K562 (cell line): Measurements from ENCODE around the gene PDZD2. TPM values are rescaled to one million over a fixed set of nuclear protein-coding genes. Genes with fewer than 3 reads are reported as not detected.

Experiments used
- ATAC-seq: fragments of 200-7000 bp; cut with Tn5 transposase; 3 replicates; pipeline ENCODE4 v1.9.1; 2020; ENCODE audit warnings: moderate library complexity
- BruUV-seq: library from RNA; stranded (reverse); fragments of 400-500 nt; replicated peaks from 2 replicates; lab custom pipeline; 2021; lab: Mats Ljungman, UMichigan
- CTCF ChIA-PET: fragments of 300-600 bp; formaldehyde crosslinking; extraction: SDS; loops from one replicate; lab custom pipeline; 2021; ENCODE audit warnings: low intra/inter-chr PET ratio; lab: Yijun Ruan, JAX
- POLR2A ChIA-PET: fragments of 300-600, 350-650 bp; sonication (Branson Sonifier 250); formaldehyde crosslinking; extraction: SDS; loops from one replicate; lab custom pipeline; 2021; ENCODE audit warnings: antibody characterized with exemption, inconsistent platforms; lab: Yijun Ruan, JAX
- DNase-seq, 4 experiments: peaks; one replicate each; pipeline versions ENCODE4 v3.0.0 to v3.0.0-alpha.2; 2011 to 2018; ENCODE audit warnings: low spot score in 3 of 4, mixed read lengths in 3 of 4; ENCODE audit errors: extremely low read depth in 1 of 4
- FAIRE-seq: peaks from 2 replicates; lab custom pipeline; 2011; peaks lifted over from hg19 to GRCh38; lab: Jason Lieb, UNC
- H2AFZ ChIP-seq: 2 replicates; pipeline ENCODE4 v1.6.0; 2011; ENCODE audit warnings: low read depth, low read length, control low read depth, inconsistent platforms
- H3K27ac ChIP-seq: fragments of 200-600 bp; 3 replicates; pipeline ENCODE4 v1.8.0; 2011; ENCODE audit warnings: low read depth, mild to moderate bottlenecking, control low read depth, inconsistent platforms, low read length, moderate library complexity, mixed read lengths; ENCODE audit errors: extremely low read depth
- H3K27me3 ChIP-seq, 2 experiments: fragments of 300-600 bp in 1 of 2; 2 replicates in 1 of 2; 3 replicates in 1 of 2; pipeline versions ENCODE4 v1.6.0 to v1.8.0; 2011; ENCODE audit warnings: inconsistent platforms in 2 of 2, low read length in 2 of 2, mild to moderate bottlenecking in 1 of 2, mixed read lengths in 1 of 2, moderate library complexity in 1 of 2; ENCODE audit not compliant: control insufficient read depth in 2 of 2, insufficient read depth in 2 of 2
- H3K36me3 ChIP-seq: fragments of 300-600 bp; 3 replicates; pipeline ENCODE4 v1.8.0; 2011; ENCODE audit warnings: mild to moderate bottlenecking, low read length, inconsistent platforms; ENCODE audit not compliant: control insufficient read depth, insufficient read depth
- H3K4me1 ChIP-seq, 2 experiments: fragments of 200-600 bp in 1 of 2; replicated peaks in 1 of 2; 2 replicates in 1 of 2; 3 replicates in 1 of 2; pipeline versions ENCODE4 v1.5.1 to v1.8.0; 2011; ENCODE audit warnings: inconsistent platforms in 2 of 2, low read length in 2 of 2, mild to moderate bottlenecking in 1 of 2, mixed read lengths in 1 of 2, moderate library complexity in 1 of 2; ENCODE audit not compliant: control insufficient read depth in 2 of 2, insufficient read depth in 2 of 2
- H3K4me2 ChIP-seq: 2 replicates; pipeline ENCODE4 v1.6.1; 2011; ENCODE audit warnings: low read length, control low read depth, inconsistent platforms, mixed read lengths; ENCODE audit not compliant: insufficient read depth
- H3K4me3 ChIP-seq: fragments of 200-600 bp; sonication (generic), shearing (Covaris generic); 2 replicates; pipeline ENCODE4 v1.5.1; 2016; ENCODE audit warnings: control low read depth, inconsistent platforms
- H3K79me2 ChIP-seq: fragments of 200-600 bp; 3 replicates; pipeline ENCODE4 v1.8.0; 2011; ENCODE audit warnings: low read length, inconsistent platforms; ENCODE audit not compliant: control insufficient read depth, insufficient read depth
- H3K9ac ChIP-seq, 2 experiments: 2 replicates each; pipeline versions ENCODE4 v1.6.0 to v1.6.1; 2011; ENCODE audit warnings: low read depth in 2 of 2, low read length in 2 of 2, control low read depth in 1 of 2, inconsistent platforms in 1 of 2, mild to moderate bottlenecking in 1 of 2, mixed read lengths in 1 of 2; ENCODE audit not compliant: insufficient read depth in 1 of 2
- H3K9me1 ChIP-seq: one replicate; pipeline ENCODE4 v1.6.0; 2011; ENCODE audit warnings: inconsistent platforms, mild to moderate bottlenecking, low read length, moderate library complexity; ENCODE audit not compliant: control insufficient read depth, insufficient read depth
- H3K9me3 ChIP-seq: replicated peaks from 2 replicates; pipeline ENCODE4 v1.5.1; 2011; ENCODE audit warnings: low read depth, low read length, inconsistent platforms; ENCODE audit not compliant: control insufficient read depth, insufficient read depth
- H4K20me1 ChIP-seq: replicated peaks from 2 replicates; pipeline ENCODE4 v1.6.1; 2011; ENCODE audit warnings: low read length, inconsistent platforms, mixed read lengths; ENCODE audit not compliant: control insufficient read depth, insufficient read depth
- ATF4 ChIP-seq: fragments of 450-650 bp; formaldehyde crosslinking; IDR thresholded peaks from 2 replicates; pipeline ENCODE4 v1.4.0; 2022; ENCODE audit warnings: mild to moderate bottlenecking, moderate library complexity
- CCNT2 ChIP-seq: IDR thresholded peaks from 2 replicates; pipeline ENCODE4 v1.6.1; 2011; ENCODE audit warnings: borderline replicate concordance, low read depth, mild to moderate bottlenecking, moderate library complexity, mixed read lengths, low read length; ENCODE audit not compliant: insufficient read length; ENCODE audit errors: extremely low read depth
- CHAMP1 ChIP-seq: fragments of 450-650 bp; IDR thresholded peaks from 2 replicates; pipeline ENCODE4 v1.6.1; 2016; ENCODE audit warnings: mild to moderate bottlenecking
- E2F4 ChIP-seq: sonication (generic); formaldehyde crosslinking; IDR thresholded peaks from 2 replicates; pipeline ENCODE4 v1.8.0; 2022; ENCODE audit warnings: mild to moderate bottlenecking, low read depth, missing genetic modification reagents
- ELF1 ChIP-seq: fragments of 200-800 bp; sonication (Bioruptor generic); IDR thresholded peaks from 2 replicates; pipeline ENCODE4 v1.6.1; 2016; ENCODE audit warnings: missing genetic modification characterization, missing compliant biosample characterization
- EP300 ChIP-seq: IDR thresholded peaks from 2 replicates; pipeline ENCODE4 v1.6.1; 2012; ENCODE audit warnings: low read length, improper control_type of control experiment
- HLTF ChIP-seq: fragments of 450-650 bp; IDR thresholded peaks from 2 replicates; pipeline ENCODE4 v1.6.1; 2016
- POLR2A ChIP-seq: fragments of 450-650 bp; conservative IDR thresholded peaks from 2 replicates; pipeline ENCODE4 v1.6.1; 2016
- POLR3G ChIP-seq: IDR thresholded peaks from 2 replicates; pipeline ENCODE4 v1.6.1; 2011; ENCODE audit not compliant: insufficient read length, insufficient replicate concordance; ENCODE audit errors: extremely low read depth
- TEAD4 ChIP-seq, 2 experiments: sonication (generic) in 1 of 2; formaldehyde crosslinking in 1 of 2; IDR thresholded peaks; 2 replicates each; pipeline versions ENCODE4 v1.6.1 to v1.8.0; 2012 to 2022; ENCODE audit warnings: borderline replicate concordance in 1 of 2, inconsistent platforms in 1 of 2, low read length in 1 of 2, mild to moderate bottlenecking in 1 of 2, missing genetic modification reagents in 1 of 2
- ZNF146 ChIP-seq: IDR thresholded peaks from one replicate; pipeline ENCODE4 v1.6.1; 2018; ENCODE audit warnings: missing compliant biosample characterization; ENCODE audit not compliant: unreplicated experiment
- ZNF324 ChIP-seq: fragments of 250-450 bp; sonication (Bioruptor Pico); IDR thresholded peaks from 2 replicates; pipeline ENCODE4 v1.4.0; 2020; ENCODE audit warnings: mild to moderate bottlenecking
- WGBS: fragments of 100-300 bp; shearing (Covaris generic); methylation state at CpG from one replicate; pipeline ENCODE4 v1.1.6; 2016; ENCODE audit warnings: low coverage, mixed read lengths; ENCODE audit not compliant: insufficient coverage; ENCODE audit errors: missing lambda C conversion rate; 5-methylcytosine and 5-hydroxymethylcytosine counted together
- in situ Hi-C: fragments of 300-500 bp; cut with MboI; formaldehyde crosslinking; loops from 4 replicates; pipeline ENCODE4 v1.15.0; 2018; ENCODE audit warnings: inconsistent platforms, mixed read lengths
- intact Hi-C: fragments of 100-400 bp; cut with micrococcal nuclease; formaldehyde crosslinking; loops from 2 replicates; pipeline ENCODE4 v1.14.2; 2022
- polyA plus RNA-seq, 8 experiments: library from polyadenylated mRNA; depleted of rRNA in 4 of 8; stranded (reverse) in 5 of 8; unstranded in 3 of 8; fragments of >200 nt; fragmentation: Nextera tagmentation in 2 of 8; fragmentation: Illumina TruSeq in 1 of 8; extraction: Ambion mirVana in 2 of 8; extraction: Trizol in 1 of 8; gene quantifications; 2 replicates each; pipeline versions ENCODE4 v1.2.1 to v1.2.3, GENCODE V29; 2011 to 2014; ENCODE audit warnings: inconsistent platforms in 1 of 8, missing spikeins in 1 of 8
- total RNA-seq, 7 experiments: library from RNA; depleted of rRNA in 6 of 7; stranded (reverse); fragments of >200 nt in 6 of 7; fragmentation: Illumina TruSeq in 2 of 7; extraction: Trizol in 2 of 7; gene quantifications; 2 replicates each; pipeline versions ENCODE4 v1.2.1 to v1.2.3, GENCODE V29; 2011 to 2021; ENCODE audit warnings: low replicate concordance in 1 of 7

The PDZD2 gene
- total and polyA plus RNA-seq, 9 of the 15 experiments (the other 6 are each of a cell fraction or from before 2014, with no cell fraction given), result 0.02 to 0.08 (median 0.04) TPM; not detected in 6

GRCh38 chr5:32042551-32042961, 403.6 kb downstream of the PDZD2 start:
- ATAC-seq, result no peak
- TF ChIP-seq ATF4 (CRISPR knock-in tag), result no peak
- no peak for TF ChIP-seq ZNF146 (CRISPR knock-in tag)
- TF ChIP-seq CHAMP1, result no peak
- no peak for TF ChIP-seq E2F4 (CRISPR knock-in tag)
- TF ChIP-seq ELF1 (tag), result no peak
- TF ChIP-seq POLR3G, result no peak
- no peak for TF ChIP-seq CCNT2
- TF ChIP-seq HLTF, result no peak
- no peak for TF ChIP-seq POLR2A
- TF ChIP-seq ZNF324 (CRISPR knock-in tag), result no peak
- TF ChIP-seq TEAD4 (IDR thresholded peaks at IDR 0.05; ENCODE audit: low read length), result no peak
- no peak for TF ChIP-seq TEAD4 (CRISPR knock-in tag; IDR thresholded peaks at IDR 0.05; ENCODE audit: borderline replicate concordance)
- no peak for TF ChIP-seq EP300
- H3K79me2 ChIP-seq, result no peaks in the 10 kb centered on the region
- H3K4me2 ChIP-seq, result no peak overlapping the region
- CTCF ChIA-PET, result no interaction called here
- no peak overlapping the region for H3K9ac ChIP-seq
- no peak for FAIRE-seq
- in situ Hi-C loops, result no loop called here
- no TSS peak for BruUV-seq
- intact Hi-C loops, result no loop called here
- H3K4me1 ChIP-seq, result no peaks in the 10 kb centered on the region
- H3K27ac ChIP-seq, result no peak overlapping the region
- POLR2A ChIA-PET, result interaction anchor here (0.6 kb wide), 1 partner anchor 46 kb away, joined by 3 read pairs; no protein-coding TSS in a partner anchor
- peaks cover 4 to 19% of the 10 kb centered on the region in 2 experiments; a peak in 3 of 5 replicates for H3K27me3 ChIP-seq
- H4K20me1 ChIP-seq, result no peaks in the 10 kb centered on the region
- WGBS, result under 1% methylated on average over 7 of the region's 7 CpGs
- H3K9me1 ChIP-seq, result no peaks in the 10 kb centered on the region
- H2AFZ ChIP-seq, result no peak overlapping the region
- H3K4me3 ChIP-seq, result no peak overlapping the region
- no peaks in the 10 kb centered on the region for H3K9me3 ChIP-seq
- no peaks in the 10 kb centered on the region for H3K36me3 ChIP-seq
- no peak for DNase-seq
